Measurements from ENCODE around the gene CCDC185.
"Not testable (repeated sequence)": the region's sequence is repeated elsewhere in the genome, so short reads cannot be mapped to it uniquely, and the experiment has no call there.

The CCDC185 gene

GRCh38 chr1:223394706-223395105, 1.5 kb downstream of the CCDC185 start:
- DNase-seq (ENCODE audit: low read depth) = no peak

- not testable (repeated sequence) for DNase-seq (ENCODE audit: low read depth)
These were observed 6.2 kb downstream of the CCDC185 start for GRCh38 chr1:223399393-223399792.

GRCh38 chr1:223401873-223402789, 8.9 kb downstream of the CCDC185 start:
- DNase-seq (ENCODE audit: low read depth) = no peak

- no peak for DNase-seq (ENCODE audit: low read depth)
These were observed 9.6 kb downstream of the CCDC185 start for GRCh38 chr1:223402790-223403142.

- DNase-seq (ENCODE audit: low read depth) = no peak
These were observed 10.1 kb downstream of the CCDC185 start for GRCh38 chr1:223403184-223403815.

GRCh38 chr1:223405507-223405906, 12.3 kb downstream of the CCDC185 start:
- no peak for DNase-seq (ENCODE audit: low read depth)

- no peak for DNase-seq (ENCODE audit: low read depth)
These were observed 16.8 kb downstream of the CCDC185 start for GRCh38 chr1:223410036-223410435.

- DNase-seq (ENCODE audit: low read depth) = no peak
These were observed 18.1 kb downstream of the CCDC185 start for GRCh38 chr1:223411309-223411708.

- DNase-seq (ENCODE audit: low read depth) = no peak
These were observed 18.5 kb downstream of the CCDC185 start for GRCh38 chr1:223411710-223412109.

GRCh38 chr1:223413216-223413615, 20.0 kb downstream of the CCDC185 start:
- DNase-seq (ENCODE audit: low read depth) = no peak

GRCh38 chr1:223417444-223417843, 24.2 kb downstream of the CCDC185 start:
- DNase-seq (ENCODE audit: low read depth) = no peak

GRCh38 chr1:223417903-223418663, 24.9 kb downstream of the CCDC185 start:
- no peak for DNase-seq (ENCODE audit: low read depth)

GRCh38 chr1:223419115-223419514, 25.9 kb downstream of the CCDC185 start:
- DNase-seq (ENCODE audit: low read depth) = no peak

- DNase-seq (ENCODE audit: low read depth) = no peak
These were observed 26.3 kb downstream of the CCDC185 start for GRCh38 chr1:223419561-223419960.

- no peak for DNase-seq (ENCODE audit: low read depth)
These were observed 27.8 kb downstream of the CCDC185 start for GRCh38 chr1:223421025-223421424.

GRCh38 chr1:223421676-223422075, 28.5 kb downstream of the CCDC185 start:
- DNase-seq (ENCODE audit: low read depth) = no peak

GRCh38 chr1:223422911-223423310, 29.7 kb downstream of the CCDC185 start:
- no peak for DNase-seq (ENCODE audit: low read depth)

GRCh38 chr1:223423641-223424233, 30.5 kb downstream of the CCDC185 start:
- DNase-seq (ENCODE audit: low read depth) = no peak

- DNase-seq (ENCODE audit: low read depth) = no peak
These were observed 32.3 kb downstream of the CCDC185 start for GRCh38 chr1:223425550-223425949.

GRCh38 chr1:223426936-223427335, 33.7 kb downstream of the CCDC185 start:
- no peak for DNase-seq (ENCODE audit: low read depth)

- DNase-seq (ENCODE audit: low read depth) = no peak
These were observed 36.1 kb downstream of the CCDC185 start for GRCh38 chr1:223429313-223429731.

GRCh38 chr1:223429821-223430220, 36.6 kb downstream of the CCDC185 start:
- DNase-seq (ENCODE audit: low read depth) = no peak
